Keratinocyte (primary cell): Measurements from ENCODE around the gene CPED1.

Experiments
- EZH2 ChIP-seq: IDR thresholded peaks from one replicate; pipeline ENCODE4 v1.6.1; 2012; ENCODE audit warnings: inconsistent platforms, mild to moderate bottlenecking, low read length, moderate library complexity
- TF ChIP-seq, protein P1 (sequence below), 3 experiments: IDR thresholded peaks in 1 of 3; conservative IDR thresholded peaks in 1 of 3; optimal IDR thresholded peaks in 1 of 3; 2 replicates in 2 of 3; 3 replicates in 1 of 3; pipeline versions ENCODE3 to v1.5.1; 2011; ENCODE audit warnings: low read length in 3 of 3, mild to moderate bottlenecking in 3 of 3, moderate library complexity in 2 of 3, control low read depth in 1 of 3, inconsistent platforms in 1 of 3; ENCODE audit not compliant: insufficient read depth in 2 of 3; ENCODE audit errors: extremely low read depth in 1 of 3

DNA sequence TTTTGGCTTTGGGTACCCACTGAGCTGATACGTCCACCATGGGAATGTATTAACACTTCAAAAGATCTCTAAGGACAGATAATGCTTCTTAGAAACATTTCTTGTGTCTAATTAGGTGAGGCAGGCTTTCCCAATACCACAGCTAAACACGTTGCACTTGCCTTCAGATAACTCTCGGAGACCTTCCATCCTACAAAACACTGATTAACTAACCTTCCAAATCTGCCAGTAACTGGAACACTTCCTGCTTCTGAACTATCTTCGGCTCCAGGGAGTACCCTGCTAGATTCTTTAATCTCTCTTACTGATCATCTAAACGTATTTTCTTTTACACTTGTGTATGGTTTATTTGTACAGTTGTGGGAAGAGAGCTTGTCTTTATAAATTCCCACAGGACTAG is 339.2 kb downstream of the CPED1 start:
- TF ChIP-seq, protein P1, sequence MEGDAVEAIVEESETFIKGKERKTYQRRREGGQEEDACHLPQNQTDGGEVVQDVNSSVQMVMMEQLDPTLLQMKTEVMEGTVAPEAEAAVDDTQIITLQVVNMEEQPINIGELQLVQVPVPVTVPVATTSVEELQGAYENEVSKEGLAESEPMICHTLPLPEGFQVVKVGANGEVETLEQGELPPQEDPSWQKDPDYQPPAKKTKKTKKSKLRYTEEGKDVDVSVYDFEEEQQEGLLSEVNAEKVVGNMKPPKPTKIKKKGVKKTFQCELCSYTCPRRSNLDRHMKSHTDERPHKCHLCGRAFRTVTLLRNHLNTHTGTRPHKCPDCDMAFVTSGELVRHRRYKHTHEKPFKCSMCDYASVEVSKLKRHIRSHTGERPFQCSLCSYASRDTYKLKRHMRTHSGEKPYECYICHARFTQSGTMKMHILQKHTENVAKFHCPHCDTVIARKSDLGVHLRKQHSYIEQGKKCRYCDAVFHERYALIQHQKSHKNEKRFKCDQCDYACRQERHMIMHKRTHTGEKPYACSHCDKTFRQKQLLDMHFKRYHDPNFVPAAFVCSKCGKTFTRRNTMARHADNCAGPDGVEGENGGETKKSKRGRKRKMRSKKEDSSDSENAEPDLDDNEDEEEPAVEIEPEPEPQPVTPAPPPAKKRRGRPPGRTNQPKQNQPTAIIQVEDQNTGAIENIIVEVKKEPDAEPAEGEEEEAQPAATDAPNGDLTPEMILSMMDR (optimal IDR thresholded peaks at IDR 0.05 in 1 of 3, IDR thresholded peaks at IDR 0.05 in 1 of 3, conservative IDR thresholded peaks at IDR 0.05 in 1 of 3; ENCODE audit: extremely low read depth in 1 of 3, insufficient read depth in 2 of 3, low read length in 3 of 3), result no peak
- no peak for TF ChIP-seq EZH2
